COLO668 (cell line): ENCODE results near the gene SMIM45.
A peak's percentile ranks its signal among the peaks of the same experiment; 100 is the strongest.

Source experiments
- DNase-seq: peaks from one replicate; lab custom pipeline; 2025; ENCODE audit not compliant: unreplicated experiment; lab: John Stamatoyannopoulos, UW

Gene SMIM45

DNA sequence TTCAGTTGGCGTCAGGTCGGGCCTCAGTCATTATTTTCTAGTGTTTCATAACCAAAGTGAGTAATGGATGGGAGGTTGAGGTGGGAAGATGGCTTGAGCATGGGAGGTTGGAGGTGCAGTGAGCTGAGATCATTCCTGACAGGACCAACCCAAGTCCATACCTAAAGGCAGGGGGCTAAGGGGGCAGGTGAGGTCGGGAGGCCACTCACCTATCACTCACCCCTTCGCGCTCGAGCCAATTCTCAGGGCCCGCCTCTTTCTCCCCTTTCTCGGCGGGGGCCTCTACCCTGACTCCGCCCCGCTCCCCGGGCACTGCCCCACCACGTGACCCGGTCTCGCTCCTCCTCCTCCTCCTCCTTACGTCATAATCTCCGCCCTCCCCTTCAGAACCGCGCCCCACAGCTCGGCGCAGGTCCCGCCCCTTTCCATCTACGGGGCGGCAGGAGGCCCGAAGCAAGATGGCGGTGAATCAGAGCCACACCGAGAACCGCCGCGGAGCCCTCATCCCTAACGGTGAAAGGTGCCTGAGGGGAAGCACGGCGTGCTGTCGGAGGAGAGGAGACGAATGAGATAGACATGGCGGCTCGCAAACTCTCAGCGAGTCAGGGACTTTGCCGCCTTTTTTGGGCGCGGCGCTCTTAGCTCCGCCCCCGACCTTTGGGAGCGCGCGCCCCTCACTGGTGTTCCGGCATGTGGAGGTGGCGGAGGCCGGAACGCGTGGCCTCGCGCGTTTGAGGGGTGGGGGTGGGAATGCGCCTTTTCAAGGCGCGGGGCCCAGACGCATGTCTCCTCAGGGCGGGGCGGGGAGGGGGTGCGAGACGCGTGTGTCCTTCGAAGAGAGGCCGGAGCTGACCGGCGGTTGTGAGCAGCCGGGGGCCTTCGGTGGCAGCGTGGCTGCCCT, 46.7 kb downstream of the SMIM45 start, which contains the start of gene WBP2NL:
TSS of gene WBP2NL (plus strand) at position 428 of the 901 bp plus-strand sequence. CDS start at position 459, 31 bp downstream.
- DNase-seq, result peak; percentile 71

DNA sequence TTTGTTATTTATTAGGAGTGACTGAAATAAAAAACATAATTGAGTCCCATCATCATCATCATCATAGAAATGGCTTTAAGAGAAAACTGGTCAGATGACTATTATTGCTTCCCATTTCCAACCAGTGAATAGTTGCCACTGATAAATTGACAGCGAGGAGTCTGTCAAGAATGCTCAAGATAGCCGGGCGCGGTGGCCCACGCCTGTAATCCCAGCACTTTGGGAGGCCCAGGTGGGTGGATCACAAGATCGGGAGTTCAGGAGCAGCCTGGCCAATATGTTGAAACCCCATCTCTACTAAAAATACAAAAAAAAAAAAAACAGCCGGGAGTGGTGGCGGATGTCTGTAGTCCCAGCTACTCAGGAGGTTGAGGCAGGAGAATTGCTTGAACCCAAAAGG, 48.5 kb downstream of the SMIM45 start:
- no peak for DNase-seq

- DNase-seq, result no peak
Observed at GRCh38 chr22:42001121-42001520, 49.2 kb downstream of the SMIM45 start.

DNA sequence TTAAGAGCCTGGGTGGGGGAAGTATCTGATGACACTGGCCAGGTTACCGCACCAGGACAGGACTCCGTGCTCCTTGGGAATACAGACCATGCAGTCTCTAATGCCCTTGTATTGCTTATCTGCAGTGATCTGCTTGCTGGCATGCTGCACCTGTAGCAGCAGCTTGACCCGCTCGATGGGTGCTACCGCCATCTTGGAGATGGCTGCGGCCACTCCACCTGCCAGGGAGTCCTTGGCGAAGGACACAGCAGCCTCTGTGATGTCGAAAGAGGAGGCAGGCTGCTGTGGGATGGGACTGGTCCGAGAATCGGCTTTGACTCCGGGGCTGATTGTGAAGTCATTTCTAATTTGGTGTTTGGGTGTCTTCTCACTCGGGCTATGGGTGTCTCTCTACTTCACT, 49.8 kb downstream of the SMIM45 start:
- DNase-seq, result no peak

DNA sequence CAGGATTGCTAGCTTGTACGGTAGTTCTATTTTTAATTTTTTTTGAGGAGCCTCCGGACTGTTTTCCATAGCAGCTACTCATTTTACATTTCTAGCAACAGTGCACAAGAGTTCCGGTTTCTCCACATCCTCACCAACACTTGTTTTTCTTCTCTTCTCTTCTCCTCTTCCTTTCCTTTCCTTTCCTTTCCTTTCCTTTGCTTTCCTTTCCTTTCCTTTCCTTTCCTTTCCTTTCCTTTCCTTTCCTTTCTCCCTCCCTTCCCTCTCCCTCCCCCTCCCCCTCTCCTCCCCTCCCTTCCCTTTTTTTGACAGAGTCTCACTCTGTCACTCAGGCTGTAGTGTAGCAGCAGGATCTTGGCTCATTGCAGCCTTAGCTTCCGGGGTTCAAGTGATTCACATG, 56.0 kb downstream of the SMIM45 start:
- no peak for DNase-seq
